ENCODE measurements around the gene EXOSC10. TPM values are rescaled to one million over a fixed set of nuclear protein-coding genes. Genes with fewer than 3 reads are reported as not detected.

EXOSC10 gene
- total RNA-seq, 4 donors from 2014 or later, result 96.1 to 181 (median 127) TPM

DNA sequence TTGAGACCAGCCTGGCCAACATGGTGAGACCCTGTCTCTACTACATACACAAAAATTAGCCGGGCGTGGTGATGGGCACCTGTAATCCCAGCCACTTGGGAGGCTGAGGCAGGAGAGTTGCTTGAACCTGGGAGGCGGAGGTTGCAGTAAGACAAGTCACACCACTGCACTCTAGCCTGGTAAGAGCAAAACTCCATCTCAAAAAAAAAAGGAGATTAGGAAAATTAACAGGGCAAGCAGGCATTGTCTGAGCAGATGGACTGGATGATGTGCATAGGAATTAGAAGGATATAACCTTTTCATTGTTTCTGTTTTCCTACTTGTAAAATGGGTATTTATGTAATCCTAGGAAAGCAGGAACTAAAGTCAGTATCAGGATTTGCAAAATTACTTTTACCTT is 71.7 kb downstream of the EXOSC10 start:
- no peaks in the 10 kb centered on the region for H3K9me3 ChIP-seq
- H3K27me3 ChIP-seq, result no peaks in the 10 kb centered on the region
- H3K4me3 ChIP-seq, result no peak overlapping the region
- H3K4me1 ChIP-seq, result peaks cover 0 to 12% (median 0%) of the 10 kb centered on the region in 4 donors
- TF ChIP-seq EP300 (IDR thresholded peaks at IDR 0.05), result no peak
- TF ChIP-seq CTCF (IDR thresholded peaks at IDR 0.05), result no peak
- no peak for TF ChIP-seq POLR2A (IDR thresholded peaks at IDR 0.05)
- WGBS, 2 donors, result 93 to 98% methylated on average over 3 of the region's 3 CpGs
- H3K27ac ChIP-seq, result no peak overlapping the region
- H3K36me3 ChIP-seq, result peaks cover 0 to 71% (median 0%) of the 10 kb centered on the region in 3 donors
- DNase-seq (ENCODE audit: low spot score in 2 of 2), result no peak

- Histone ChIP-seq H3K4me3 (no peak overlapping the region), H3K27ac (no peak overlapping the region), H3K9me3 (no peaks in the 10 kb centered on the region), H3K27me3 (no peaks in the 10 kb centered on the region), H3K4me1 (peaks cover 0 to 12% (median 0%) of the 10 kb centered on the region in 4 donors), H3K36me3 (peaks cover 0 to 78% (median 3%) of the 10 kb centered on the region in 3 donors)
- WGBS, 2 donors, result 68 to 73% methylated on average over 6 of the region's 6 CpGs
- TF ChIP-seq POLR2A (IDR thresholded peaks at IDR 0.05) (no peak), EP300 (IDR thresholded peaks at IDR 0.05) (no peak), CTCF (IDR thresholded peaks at IDR 0.05) (no peak)
- no peak for DNase-seq (ENCODE audit: low spot score in 2 of 2)
Measured at GRCh38 chr1:11027316-11027715, 72.4 kb downstream of the EXOSC10 start.

- Histone ChIP-seq H3K27ac (no peak overlapping the region), H3K4me3 (no peak overlapping the region), H3K36me3 (peaks cover 2 to 83% (median 7%) of the 10 kb centered on the region in 3 donors), H3K9me3 (no peaks in the 10 kb centered on the region), H3K27me3 (no peaks in the 10 kb centered on the region), H3K4me1 (peaks cover 0 to 14% (median 0%) of the 10 kb centered on the region in 4 donors)
- TF ChIP-seq CTCF (IDR thresholded peaks at IDR 0.05) (no peak), POLR2A (IDR thresholded peaks at IDR 0.05) (no peak), EP300 (IDR thresholded peaks at IDR 0.05) (no peak)
- no peak for DNase-seq (ENCODE audit: low spot score in 2 of 2)
- WGBS, 2 donors, result 94 to 95% methylated on average over 5 of the region's 5 CpGs
Measured at GRCh38 chr1:11026903-11027302, 72.8 kb downstream of the EXOSC10 start.

DNA sequence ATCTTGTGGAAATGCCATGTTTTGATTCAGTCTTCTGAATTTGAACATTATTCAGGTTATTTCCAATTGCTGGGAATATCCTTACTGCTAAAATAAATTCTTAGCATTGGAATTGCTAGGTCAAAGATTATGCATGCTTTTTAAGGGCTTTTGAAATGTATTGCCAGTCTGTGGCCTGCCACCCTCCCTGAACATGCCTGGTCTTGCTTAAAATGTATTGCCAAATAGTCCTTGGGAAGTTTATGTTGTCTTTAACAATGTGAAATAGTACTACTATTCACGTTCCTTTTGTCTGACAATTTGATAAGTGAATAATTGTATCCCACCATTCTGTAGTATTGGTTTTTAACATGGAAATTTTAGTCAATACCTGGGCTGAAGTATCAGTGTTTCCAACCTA is 73.6 kb downstream of the EXOSC10 start:
- no peak overlapping the region for H3K27ac ChIP-seq
- H3K9me3 ChIP-seq, result no peaks in the 10 kb centered on the region
- H3K27me3 ChIP-seq, result no peaks in the 10 kb centered on the region
- H3K4me1 ChIP-seq, result peaks cover 0 to 20% (median 0%) of the 10 kb centered on the region in 4 donors
- no peak for DNase-seq (ENCODE audit: low spot score in 2 of 2)
- 40 to 62% methylated on average over 1 of the region's 1 CpG for WGBS, 2 donors
- H3K4me3 ChIP-seq, result no peak overlapping the region
- TF ChIP-seq CTCF (IDR thresholded peaks at IDR 0.05), result no peak
- no peak for TF ChIP-seq EP300 (IDR thresholded peaks at IDR 0.05)
- TF ChIP-seq POLR2A (IDR thresholded peaks at IDR 0.05), result no peak
- H3K36me3 ChIP-seq, result peaks cover 4 to 91% (median 16%) of the 10 kb centered on the region in 3 donors

- no peak for TF ChIP-seq EP300 (IDR thresholded peaks at IDR 0.05)
- no peak for TF ChIP-seq CTCF (IDR thresholded peaks at IDR 0.05)
- no peak overlapping the region for H3K4me3 ChIP-seq
- no peak for DNase-seq (ENCODE audit: low spot score in 2 of 2)
- 83 to 90% methylated on average over 1 of the region's 1 CpG for WGBS, 2 donors
- H3K27ac ChIP-seq, result no peak overlapping the region
- H3K36me3 ChIP-seq, result peaks cover 4 to 91% (median 20%) of the 10 kb centered on the region in 3 donors
- no peaks in the 10 kb centered on the region for H3K9me3 ChIP-seq
- H3K27me3 ChIP-seq, result no peaks in the 10 kb centered on the region
- peaks cover 0 to 20% (median 0%) of the 10 kb centered on the region in 4 donors for H3K4me1 ChIP-seq
Measured at GRCh38 chr1:11025618-11026017, 74.1 kb downstream of the EXOSC10 start.
